ENCODE measurements around the gene P2RX6.
"Not testable (repeated sequence)": the region's sequence is repeated elsewhere in the genome, so short reads cannot be mapped to it uniquely, and the experiment has no call there.

P2RX6 gene

GRCh38 chr22:21033895-21034294, 18.9 kb downstream of the P2RX6 start:
- DNase-seq: no peak

- no peak for DNase-seq
Measured at GRCh38 chr22:21034989-21035388, 20.0 kb downstream of the P2RX6 start.

DNA sequence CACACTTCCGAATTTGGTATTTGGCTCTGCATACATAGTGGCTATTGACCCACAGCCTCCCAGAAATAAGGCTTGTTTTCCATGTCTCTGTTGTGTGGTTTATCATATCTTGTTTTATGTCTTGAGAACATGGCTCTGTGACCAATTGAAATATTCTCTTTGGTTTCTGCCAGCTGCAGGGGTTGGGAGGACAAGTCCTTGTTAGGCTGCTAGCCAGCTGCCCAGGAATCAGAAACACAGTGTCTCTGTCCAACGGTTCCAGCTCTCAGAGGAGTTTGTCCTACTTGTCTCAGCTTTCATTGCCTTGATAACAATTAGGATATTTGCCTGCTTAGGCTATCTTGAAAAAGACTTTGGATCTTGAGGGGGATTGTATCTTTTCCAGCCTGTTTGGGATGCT, 23.4 kb downstream of the P2RX6 start:
- no peak for DNase-seq

- not testable (repeated sequence) for DNase-seq
Measured at GRCh38 chr22:21039158-21039557, 24.2 kb downstream of the P2RX6 start.

- no peak for DNase-seq
Measured at GRCh38 chr22:21041937-21042336, 27.0 kb downstream of the P2RX6 start.

- DNase-seq: no peak
Measured at GRCh38 chr22:21042978-21043859, 28.3 kb downstream of the P2RX6 start.

DNA sequence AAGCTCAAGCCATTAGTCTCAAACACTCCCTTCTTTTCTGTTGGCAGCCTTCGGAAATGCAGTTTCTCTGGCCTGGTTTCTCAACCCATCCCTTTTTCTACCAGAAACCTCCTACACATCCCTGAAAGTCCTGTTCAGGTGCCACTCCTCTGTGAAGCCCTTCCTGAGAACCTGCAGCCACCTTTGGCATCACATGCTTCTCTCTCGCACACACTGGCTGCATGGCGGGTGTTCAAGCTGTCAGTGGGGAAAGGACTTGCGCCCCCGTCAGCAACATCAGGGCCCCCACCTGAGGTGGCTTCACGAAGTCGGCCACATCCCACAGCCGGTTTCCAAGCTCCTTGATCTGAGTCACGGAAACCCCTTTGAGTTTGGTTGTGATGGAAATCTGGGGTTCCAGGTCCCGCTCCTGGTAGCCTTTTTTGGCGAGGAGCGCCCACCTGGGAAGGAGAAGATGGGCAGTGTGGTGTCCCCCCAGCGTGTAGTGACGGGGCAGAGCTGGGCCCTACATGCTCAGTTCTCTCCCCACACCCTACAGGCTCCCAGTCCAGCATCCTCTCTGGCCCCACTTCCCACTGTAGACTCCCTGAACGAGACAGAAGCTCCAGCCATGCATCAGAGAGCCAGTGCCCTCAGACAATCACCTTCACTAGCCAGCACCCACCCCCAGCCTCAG, 29.0 kb downstream of the P2RX6 start:
- DNase-seq: no peak

GRCh38 chr22:21044931-21045584, 30.1 kb downstream of the P2RX6 start:
- no peak for DNase-seq

DNA sequence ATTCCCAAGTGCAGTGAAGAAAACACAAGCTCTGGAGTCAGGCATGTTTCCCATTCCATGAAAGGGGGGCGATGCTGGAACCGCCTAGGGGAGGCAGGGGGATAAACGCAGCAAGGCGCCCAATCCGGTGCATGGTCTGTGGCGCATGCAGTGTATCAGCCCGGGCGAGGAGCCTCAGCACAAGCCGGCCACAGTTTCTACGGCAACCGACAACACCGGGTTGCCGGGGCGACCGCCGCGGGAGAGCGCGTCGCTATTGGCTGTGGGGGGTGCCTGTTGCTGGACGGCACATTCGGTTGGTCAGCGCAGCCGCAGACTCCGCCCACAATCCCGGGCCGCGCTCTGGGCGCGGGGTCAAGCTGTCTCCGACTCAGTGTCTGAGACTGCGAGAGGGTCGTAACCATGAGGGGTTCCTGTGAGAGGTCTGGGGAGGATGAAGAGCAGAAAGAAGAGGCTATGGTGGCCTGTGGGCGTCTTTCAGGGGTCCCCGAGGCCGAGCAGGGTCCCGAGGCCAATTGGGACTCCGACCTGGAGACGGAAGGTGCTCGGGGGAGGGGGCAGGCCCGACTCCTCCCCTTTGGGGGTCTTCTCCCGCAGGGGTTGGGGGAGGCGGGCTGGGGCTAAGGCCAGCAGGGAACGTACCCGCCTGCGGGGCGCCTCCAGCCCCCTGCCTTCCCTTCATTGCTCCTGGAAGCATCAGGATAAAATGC, 30.8 kb downstream of the P2RX6 start, which contains the start of gene LRRC74B:
Gene LRRC74B, plus strand, starts transcription at position 362 of the 710 bp plus-strand sequence. Its CDS starts 41 bp downstream, at position 403.
- peak in 1 of 2 experiments; percentile 76 for DNase-seq

- no peak for DNase-seq
Measured at GRCh38 chr22:21047035-21047661, 32.2 kb downstream of the P2RX6 start.

- no peak for DNase-seq
Measured at GRCh38 chr22:21047730-21048129, 32.8 kb downstream of the P2RX6 start.

DNA sequence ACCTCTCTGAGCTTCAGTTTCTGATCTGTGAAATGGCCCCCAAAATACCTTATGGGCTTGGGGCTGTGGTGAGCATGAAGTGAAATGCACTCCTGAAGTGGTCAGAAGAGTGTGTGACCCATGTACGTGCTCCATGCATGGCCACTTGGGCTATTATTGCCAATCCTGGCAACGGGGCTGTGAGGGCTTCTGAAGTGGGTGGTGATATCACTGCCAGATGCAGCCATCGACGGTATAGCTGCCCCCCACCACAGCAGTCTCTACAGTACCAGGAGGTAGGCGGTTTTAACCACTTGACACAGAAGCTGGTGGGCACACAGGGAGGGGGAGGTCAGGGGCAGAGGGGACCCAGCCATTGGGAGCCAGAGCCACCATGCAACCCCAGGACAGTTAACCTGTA, 33.5 kb downstream of the P2RX6 start:
- not testable (repeated sequence) for DNase-seq

DNA sequence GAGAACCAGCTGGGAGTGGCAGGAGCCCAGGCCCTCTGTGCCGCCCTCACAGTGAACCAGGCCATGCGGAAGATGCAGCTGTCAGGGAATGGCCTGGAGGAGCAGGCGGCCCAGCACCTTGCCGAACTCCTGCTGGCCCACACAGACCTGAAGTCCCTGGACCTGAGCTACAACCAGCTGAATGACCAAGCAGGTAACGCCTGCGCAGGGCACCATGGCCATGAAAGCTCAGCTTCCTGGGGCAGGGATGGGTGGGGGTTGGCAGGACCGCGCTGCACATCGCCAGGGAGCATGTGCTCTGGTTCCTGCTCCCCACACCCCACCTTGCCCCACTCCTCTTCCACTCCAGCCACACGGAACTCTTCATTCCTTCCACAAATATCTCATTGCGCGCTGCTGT, 34.0 kb downstream of the P2RX6 start:
- DNase-seq: not testable (repeated sequence)

DNA sequence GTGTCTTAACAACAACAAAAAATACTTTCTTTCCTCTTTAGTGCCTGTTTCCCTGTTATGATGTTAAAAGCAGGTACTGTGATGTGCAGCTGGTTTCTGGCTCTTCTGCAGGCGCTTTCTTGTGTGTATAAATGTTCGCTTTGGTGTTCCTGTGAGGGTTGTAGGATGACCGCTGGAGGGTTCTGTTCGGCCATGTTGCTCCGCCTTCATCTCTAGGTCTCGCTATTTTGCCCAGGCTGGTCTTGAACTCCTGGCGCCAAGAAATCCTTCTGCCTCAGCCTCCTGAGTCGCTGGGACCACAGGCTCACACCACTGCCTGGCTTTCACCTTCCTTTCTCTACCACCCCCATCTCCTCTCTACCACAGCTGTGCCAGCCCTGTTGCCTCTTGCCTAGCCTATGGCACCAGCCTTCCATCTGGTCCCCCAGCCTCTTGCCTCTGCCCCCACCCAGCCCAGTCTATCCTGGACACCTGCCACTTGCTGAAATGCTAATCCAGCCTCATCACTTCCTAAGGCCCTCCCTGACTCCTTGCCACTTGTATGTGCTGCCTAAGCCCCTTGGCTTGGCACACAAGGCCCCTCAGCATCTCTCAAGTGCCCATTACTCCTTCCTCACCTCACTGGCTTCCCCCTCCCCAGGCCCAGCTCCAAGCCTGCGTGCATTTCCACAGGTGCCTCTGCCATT, 36.3 kb downstream of the P2RX6 start:
- DNase-seq: no peak

- DNase-seq: no peak
Measured at GRCh38 chr22:21051831-21052400, 37.0 kb downstream of the P2RX6 start.

DNA sequence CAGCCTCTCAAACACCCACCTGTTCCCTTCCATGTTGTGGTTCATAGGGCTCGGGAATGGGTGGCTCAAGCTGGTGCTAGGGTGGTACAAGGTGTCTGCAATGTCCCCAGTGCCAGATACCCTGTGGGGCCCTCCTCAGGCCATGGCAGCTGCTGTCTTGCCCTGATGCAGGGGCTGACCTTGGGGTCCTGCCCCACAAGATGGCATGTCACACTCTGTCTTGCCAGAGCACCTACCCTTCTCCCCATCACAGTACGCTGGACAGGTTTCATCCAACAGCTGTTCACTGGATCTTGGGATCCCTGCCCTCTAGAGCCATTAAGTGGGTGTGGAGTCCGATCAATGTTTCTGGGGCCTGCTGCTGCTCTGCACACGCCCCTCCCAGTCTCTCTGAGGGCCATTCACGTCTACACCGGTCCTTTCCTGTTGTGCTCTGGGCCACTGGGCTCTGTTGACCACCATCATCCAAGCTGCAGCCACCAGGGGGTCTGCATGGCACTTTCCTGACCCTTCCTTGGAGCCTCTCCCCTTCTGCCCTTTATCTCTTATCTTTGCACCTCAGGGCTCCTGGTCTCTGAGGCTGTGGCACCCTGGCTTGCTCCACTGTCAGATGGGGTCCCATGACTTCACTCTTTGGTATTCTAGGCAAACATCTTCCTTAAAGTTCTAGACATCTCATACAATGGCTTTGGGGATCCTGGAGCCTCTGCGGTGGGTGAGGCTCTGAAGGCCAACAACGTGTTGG, 37.9 kb downstream of the P2RX6 start:
- DNase-seq: no peak

DNA sequence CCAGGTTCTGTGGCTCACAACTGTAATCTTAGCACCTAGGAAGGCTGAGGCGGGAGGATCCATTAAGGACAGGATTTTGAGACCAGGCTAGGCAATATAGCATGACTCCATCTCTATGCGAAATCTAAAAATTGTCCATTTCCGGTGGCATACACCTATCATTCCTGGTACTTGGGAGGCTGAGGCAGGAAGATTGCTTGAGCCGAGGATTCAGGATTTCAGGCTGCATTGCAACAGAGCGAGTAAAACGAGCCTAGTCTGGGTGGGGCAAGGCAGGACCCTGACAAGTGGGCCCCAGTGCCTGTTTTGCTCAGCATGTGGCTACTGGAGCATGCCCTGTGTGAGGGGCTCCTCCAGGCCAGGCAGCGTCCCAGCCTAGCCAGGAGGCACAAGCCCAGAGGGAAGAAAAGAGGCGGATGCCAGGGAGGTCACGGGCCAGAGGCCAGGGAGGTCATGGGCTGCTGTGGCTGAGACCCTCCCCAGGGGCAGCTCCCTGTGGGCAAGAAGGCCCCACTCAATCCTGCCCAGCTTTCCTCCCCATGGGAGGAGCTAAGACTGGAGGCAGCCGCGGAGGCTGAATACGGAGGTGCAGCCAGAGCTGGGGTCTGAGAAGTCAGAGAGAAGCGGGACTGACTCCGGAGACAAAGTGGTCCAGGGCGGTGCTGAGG, 39.2 kb downstream of the P2RX6 start:
- no peak for DNase-seq

DNA sequence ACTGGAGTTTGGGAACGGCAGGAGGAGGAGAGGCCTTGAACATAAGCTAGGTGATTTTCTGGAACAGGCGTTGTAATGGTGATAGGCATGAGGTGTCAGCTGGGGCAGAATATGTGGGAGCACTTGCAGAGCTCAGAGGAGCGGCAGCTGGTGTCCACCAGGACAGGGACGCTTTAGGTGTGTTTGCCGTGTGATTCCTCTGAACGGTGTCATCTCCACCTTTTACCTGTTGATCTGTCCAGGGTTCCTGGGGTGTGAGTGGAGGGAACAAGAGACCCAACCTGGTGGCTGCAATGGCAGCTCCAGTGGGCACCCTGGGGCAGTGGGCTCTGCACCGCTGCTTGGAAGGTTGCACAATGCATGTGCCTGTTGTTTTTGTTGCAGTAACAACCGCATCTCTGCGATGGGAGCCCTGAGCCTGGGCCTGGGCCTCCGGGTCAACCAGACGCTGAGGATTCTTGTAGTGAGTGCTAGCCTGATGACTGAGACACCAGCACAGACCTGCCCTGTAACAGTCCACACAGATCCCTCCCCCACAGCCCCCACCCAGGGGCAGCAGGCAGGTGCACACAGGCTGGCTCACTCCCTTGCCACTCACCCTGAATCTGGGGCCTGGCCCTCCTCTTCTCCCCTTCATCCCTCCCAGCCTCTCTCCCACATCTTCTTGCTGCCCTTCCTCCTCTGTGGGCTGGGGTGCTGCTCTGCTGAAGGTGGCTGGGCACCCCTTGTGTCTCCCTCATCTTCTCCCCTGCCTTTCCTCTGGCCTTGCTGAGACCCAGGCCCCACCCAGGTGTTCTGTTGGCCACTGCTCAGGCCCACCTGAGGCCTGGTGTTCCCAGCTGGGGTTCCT, 40.0 kb downstream of the P2RX6 start:
- DNase-seq: no peak

GRCh38 chr22:21055564-21055834, 40.5 kb downstream of the P2RX6 start:
- DNase-seq: no peak

Data from cerebellar nuclear complex (tissue), 1 donor.